B cell (primary cell): ENCODE measurements around the gene KCNT1. TPM values are rescaled to one million over a fixed set of nuclear protein-coding genes. Genes with fewer than 3 reads are reported as not detected.

ENCODE experiments used
- ATAC-seq: fragments of 200-7000 bp; cut with Tn5 transposase; one replicate; pipeline ENCODE4 v1.10.0; 2021; ENCODE audit warnings: low read depth, mild to moderate bottlenecking, moderate number of reproducible peaks, moderate library complexity
- CTCF ChIA-PET: fragments of 350-600 bp; sonication (Branson Sonifier 250); formaldehyde crosslinking; loops from one replicate; lab custom pipeline; 2021; ENCODE audit warnings: antibody characterized with exemption, inconsistent platforms; lab: Charles Lee
- POLR2A ChIA-PET: fragments of 350-600 bp; sonication (Branson Sonifier 250); formaldehyde crosslinking; loops from one replicate; lab custom pipeline; 2021; ENCODE audit warnings: antibody characterized with exemption; lab: Charles Lee
- DNase-seq: peaks from one replicate; pipeline ENCODE4 v3.0.0; 2013
- H2AFZ ChIP-seq: 2 replicates; pipeline ENCODE4 v1.6.1; 2012; ENCODE audit warnings: mild to moderate bottlenecking, low read depth, low read length; ENCODE audit not compliant: insufficient read depth, poor library complexity, severe bottlenecking
- H3K27ac ChIP-seq, 2 donors: 1 replicate in 1 of 2; 2 replicates in 1 of 2; pipeline ENCODE4 v1.5.1; 2012 to 2013; ENCODE audit warnings: low read length in 2 of 2, mild to moderate bottlenecking in 2 of 2, moderate library complexity in 1 of 2
- H3K27me3 ChIP-seq, 4 experiments: fragments of 200-600 bp in 1 of 4; sonication (generic) in 1 of 4; replicated peaks in 1 of 4; 1 replicate in 2 of 4; 2 replicates in 2 of 4; pipeline versions ENCODE4 v1.6.1 to v1.7.0; 2013 to 2016; ENCODE audit warnings: low read length in 3 of 4, mild to moderate bottlenecking in 2 of 4, mixed read lengths in 1 of 4, moderate library complexity in 1 of 4; ENCODE audit not compliant: insufficient read depth in 4 of 4, control insufficient read depth in 3 of 4; ENCODE audit errors: control extremely low read depth in 1 of 4
- H3K36me3 ChIP-seq, 2 experiments: replicated peaks in 1 of 2; 1 replicate in 1 of 2; 2 replicates in 1 of 2; pipeline versions ENCODE4 v1.6.1 to v1.7.1; 2013; ENCODE audit warnings: low read length in 1 of 2; ENCODE audit not compliant: insufficient read depth in 2 of 2, control insufficient read depth in 1 of 2; ENCODE audit errors: control extremely low read depth in 1 of 2, extremely low read depth in 1 of 2
- H3K4me1 ChIP-seq, 2 donors: fragments of 200-600 bp in 1 of 2; sonication (generic) in 1 of 2; 1 replicate in 1 of 2; 2 replicates in 1 of 2; pipeline versions ENCODE4 v1.5.1 to v1.6.1; 2013 to 2017; ENCODE audit warnings: low read length in 2 of 2; ENCODE audit not compliant: control insufficient read depth in 2 of 2, insufficient read depth in 2 of 2
- H3K4me2 ChIP-seq: replicated peaks from 2 replicates; pipeline ENCODE3; 2012; ENCODE audit warnings: mild to moderate bottlenecking, low read depth, low read length; ENCODE audit not compliant: poor library complexity, severe bottlenecking
- H3K4me3 ChIP-seq, 5 experiments: fragments of 200-600 bp in 1 of 5; sonication (generic) in 1 of 5; 1 replicate in 3 of 5; 2 replicates in 2 of 5; pipeline versions ENCODE4 v1.5.1 to v1.7.0; 2011 to 2016; ENCODE audit warnings: low read length in 4 of 5, mild to moderate bottlenecking in 4 of 5, low read depth in 2 of 5, control low read depth in 1 of 5, moderate library complexity in 1 of 5; ENCODE audit not compliant: insufficient read depth in 1 of 5; ENCODE audit errors: control extremely low read depth in 1 of 5, extremely low read depth in 1 of 5
- H3K79me2 ChIP-seq: fragments of 200-600 bp; sonication (generic); one replicate; pipeline ENCODE4 v1.6.0; 2016; ENCODE audit warnings: low read length; ENCODE audit not compliant: control insufficient read depth, insufficient read depth
- H3K9ac ChIP-seq: fragments of 200-600 bp; sonication (generic); 2 replicates; pipeline ENCODE4 v1.6.1; 2017; ENCODE audit warnings: mild to moderate bottlenecking, low read length, moderate library complexity
- H3K9me3 ChIP-seq, 3 donors: one replicate each; pipeline versions ENCODE4 v1.6.1 to v1.7.1; 2013; ENCODE audit warnings: low read length in 2 of 3; ENCODE audit not compliant: control insufficient read depth in 2 of 3, insufficient read depth in 1 of 3; ENCODE audit errors: control extremely low read depth in 1 of 3
- H4K20me1 ChIP-seq: 2 replicates; pipeline ENCODE4 v1.6.0; 2012; ENCODE audit warnings: mild to moderate bottlenecking, low read length; ENCODE audit not compliant: insufficient read depth, control insufficient read depth, poor library complexity, severe bottlenecking
- H3K27ac Mint-ChIP-seq: one replicate; pipeline ENCODE4 v1.8.0; 2021; ENCODE audit warnings: mixed read lengths
- H3K27me3 Mint-ChIP-seq: one replicate; pipeline ENCODE4 v1.8.0; 2021; ENCODE audit warnings: mixed read lengths
- H3K4me1 Mint-ChIP-seq: one replicate; pipeline ENCODE4 v1.8.0; 2021; ENCODE audit warnings: mixed read lengths
- H3K4me3 Mint-ChIP-seq: one replicate; pipeline ENCODE4 v1.8.0; 2021; ENCODE audit warnings: mixed read lengths
- H3K9me3 Mint-ChIP-seq: one replicate; pipeline ENCODE4 v1.8.0; 2022; ENCODE audit warnings: mixed read lengths; ENCODE audit not compliant: insufficient read depth
- EZH2 ChIP-seq: IDR thresholded peaks from 2 replicates; pipeline ENCODE4 v1.6.1; 2012; ENCODE audit warnings: borderline replicate concordance, low read depth, mild to moderate bottlenecking, moderate library complexity, low read length; ENCODE audit not compliant: insufficient read depth, poor library complexity, severe bottlenecking
- WGBS: methylation state at CpG from one replicate; pipeline ENCODE4 v1.1.5; 2013; ENCODE audit warnings: missing lambda C conversion rate; ENCODE audit not compliant: insufficient coverage; 5-methylcytosine and 5-hydroxymethylcytosine counted together
- intact Hi-C: fragments of 100-400 bp; cut with micrococcal nuclease; formaldehyde crosslinking; loops from one replicate; pipeline ENCODE4 v1.10.0; 2022
- polyA plus RNA-seq: library from polyadenylated mRNA; depleted of rRNA; stranded (reverse); fragments of >200 nt; gene quantifications from 2 replicates; pipeline ENCODE4 v1.2.3, GENCODE V29; 2012
- total RNA-seq, 2 donors: library from RNA; stranded (reverse); fragments of 120-200 nt in 1 of 2; gene quantifications; 1 replicate in 1 of 2; 2 replicates in 1 of 2; pipeline versions ENCODE4 v1.2.3 to v1.2.4, GENCODE V29; 2013 to 2022
- TF ChIP-seq, protein P1 (sequence below): fragments of 200-600 bp; IDR thresholded peaks from one replicate; pipeline ENCODE4 v1.8.0; 2022; ENCODE audit warnings: antibody characterized with exemption, mild to moderate bottlenecking

The KCNT1 gene
- total and polyA plus RNA-seq, 2 donors (not counting 1 experiment from before 2014, with no cell fraction given), result not detected

GRCh38 chr9:135768516-135769218 is 66.7 kb downstream of the KCNT1 start:
- Histone ChIP-seq H3K36me3 (no peaks in the 10 kb centered on the region), H3K4me2 (no peak overlapping the region), H3K4me3 (no peak overlapping the region), H4K20me1 (no peaks in the 10 kb centered on the region), H3K9ac (no peak overlapping the region), H3K27ac (no peak overlapping the region), H3K79me2 (no peaks in the 10 kb centered on the region), H3K27me3 (peaks cover 0 to 3% (median 0%) of the 10 kb centered on the region in 4 experiments), H3K9me3 (peaks cover 0 to 33% (median 0%) of the 10 kb centered on the region in 3 donors), H3K4me1 (no peaks in the 10 kb centered on the region), H2AFZ (no peak overlapping the region)
- no peak for TF ChIP-seq EZH2
- TF ChIP-seq, protein P1, sequence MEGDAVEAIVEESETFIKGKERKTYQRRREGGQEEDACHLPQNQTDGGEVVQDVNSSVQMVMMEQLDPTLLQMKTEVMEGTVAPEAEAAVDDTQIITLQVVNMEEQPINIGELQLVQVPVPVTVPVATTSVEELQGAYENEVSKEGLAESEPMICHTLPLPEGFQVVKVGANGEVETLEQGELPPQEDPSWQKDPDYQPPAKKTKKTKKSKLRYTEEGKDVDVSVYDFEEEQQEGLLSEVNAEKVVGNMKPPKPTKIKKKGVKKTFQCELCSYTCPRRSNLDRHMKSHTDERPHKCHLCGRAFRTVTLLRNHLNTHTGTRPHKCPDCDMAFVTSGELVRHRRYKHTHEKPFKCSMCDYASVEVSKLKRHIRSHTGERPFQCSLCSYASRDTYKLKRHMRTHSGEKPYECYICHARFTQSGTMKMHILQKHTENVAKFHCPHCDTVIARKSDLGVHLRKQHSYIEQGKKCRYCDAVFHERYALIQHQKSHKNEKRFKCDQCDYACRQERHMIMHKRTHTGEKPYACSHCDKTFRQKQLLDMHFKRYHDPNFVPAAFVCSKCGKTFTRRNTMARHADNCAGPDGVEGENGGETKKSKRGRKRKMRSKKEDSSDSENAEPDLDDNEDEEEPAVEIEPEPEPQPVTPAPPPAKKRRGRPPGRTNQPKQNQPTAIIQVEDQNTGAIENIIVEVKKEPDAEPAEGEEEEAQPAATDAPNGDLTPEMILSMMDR, result no peak
- DNase-seq (no peak), ATAC-seq (no peak)
- H3K4me3 Mint-ChIP-seq, result no peak overlapping the region
- CTCF ChIA-PET, result no interaction called here
- H3K9me3 Mint-ChIP-seq, result no peaks in the 10 kb centered on the region
- intact Hi-C loops, result no loop called here
- POLR2A ChIA-PET, result no interaction called here
- no peaks in the 10 kb centered on the region for H3K4me1 Mint-ChIP-seq
- H3K27me3 Mint-ChIP-seq, result peaks cover 4% of the 10 kb centered on the region
- 95% methylated on average over 43 of the region's 43 CpGs for WGBS
- H3K27ac Mint-ChIP-seq, result no peak overlapping the region

DNA sequence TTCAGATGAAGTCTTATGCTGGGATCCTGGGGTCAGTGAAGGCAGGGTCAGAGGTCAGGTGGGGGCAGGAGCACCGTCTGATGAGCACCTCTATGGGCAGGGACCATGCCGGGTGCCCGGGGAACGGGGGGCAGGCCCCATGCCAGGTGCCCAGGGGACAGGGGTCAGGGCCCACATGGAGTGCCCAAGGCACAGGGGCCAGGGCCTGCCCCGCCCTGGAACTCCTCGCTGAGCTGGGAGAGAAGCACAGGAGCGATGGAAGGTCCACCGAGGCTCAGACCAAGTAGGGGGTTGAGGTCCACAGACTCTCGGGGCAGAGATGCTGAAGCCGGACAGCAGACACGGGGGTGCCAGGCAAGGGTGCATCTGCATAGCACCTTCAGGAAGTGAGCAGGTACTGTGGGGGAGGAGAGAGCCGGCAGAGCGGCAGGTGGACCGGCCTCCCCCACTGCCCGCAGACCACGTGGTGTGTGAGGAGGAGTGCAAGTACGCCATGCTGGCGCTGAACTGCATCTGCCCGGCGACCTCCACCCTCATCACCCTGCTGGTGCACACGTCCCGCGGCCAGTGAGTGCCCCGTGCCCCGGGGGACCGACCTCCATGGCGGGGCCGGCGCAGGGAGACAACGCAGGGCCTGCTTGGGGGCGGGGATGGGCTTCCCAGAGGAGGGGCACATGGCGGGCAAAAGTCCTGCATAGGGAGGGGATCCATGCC is 67.7 kb downstream of the KCNT1 start:
- H3K4me3 ChIP-seq, result no peak overlapping the region
- ChIA-PET CTCF (no interaction called here), POLR2A (no interaction called here)
- ATAC-seq (no peak), DNase-seq (no peak)
- 88% methylated on average over 25 of the region's 32 CpGs for WGBS
- no peaks in the 10 kb centered on the region for H3K4me1 Mint-ChIP-seq
- peaks cover 0 to 3% (median 0%) of the 10 kb centered on the region in 4 experiments for H3K27me3 ChIP-seq
- no peak overlapping the region for H3K9ac ChIP-seq
- TF ChIP-seq, protein P1, result no peak
- no peak for TF ChIP-seq EZH2
- intact Hi-C loops, result no loop called here
- H3K27ac ChIP-seq, result no peak overlapping the region
- H3K9me3 ChIP-seq, result peaks cover 0 to 35% (median 0%) of the 10 kb centered on the region in 3 donors
- H3K27me3 Mint-ChIP-seq, result peaks cover 4% of the 10 kb centered on the region
- H3K79me2 ChIP-seq, result no peaks in the 10 kb centered on the region
- no peaks in the 10 kb centered on the region for H3K36me3 ChIP-seq
- H3K4me2 ChIP-seq, result no peak overlapping the region
- no peaks in the 10 kb centered on the region for H3K9me3 Mint-ChIP-seq
- no peak overlapping the region for H2AFZ ChIP-seq
- H3K4me1 ChIP-seq, result no peaks in the 10 kb centered on the region
- no peak overlapping the region for H3K4me3 Mint-ChIP-seq
- no peak overlapping the region for H3K27ac Mint-ChIP-seq
- H4K20me1 ChIP-seq, result no peaks in the 10 kb centered on the region
